Activated CD4-positive, alpha-beta T cell treated with anti-CD3 and anti-CD28 coated beads for 1 hour (primary cell): Measurements from ENCODE around the gene OR6B2.
"Not testable (repeated sequence)": the region's sequence is repeated elsewhere in the genome, so short reads cannot be mapped to it uniquely, and the experiment has no call there.

Source experiments
- DNase-seq: peaks from one replicate; pipeline ENCODE4 v3.0.0-alpha.2; 2020

The OR6B2 gene

GRCh38 chr2:240030379-240031094, at the start of gene OR6B2:
Gene OR6B2, minus strand, starts transcription at chr2:240030429. Its CDS starts 0 bp downstream, at chr2:240030429.
- DNase-seq = no peak

GRCh38 chr2:240078631-240079030, 48.4 kb upstream of the OR6B2 start:
- DNase-seq = no peak

GRCh38 chr2:240077442-240077841, 47.2 kb upstream of the OR6B2 start:
- DNase-seq = no peak

- DNase-seq = no peak
Measured at GRCh38 chr2:240074545-240074944, 44.3 kb upstream of the OR6B2 start.

- no peak for DNase-seq
Measured at GRCh38 chr2:240070907-240071306, 40.7 kb upstream of the OR6B2 start.

- DNase-seq = no peak
Measured at GRCh38 chr2:240069829-240070228, 39.6 kb upstream of the OR6B2 start.

- DNase-seq = no peak
Measured at GRCh38 chr2:240068193-240068592, 38.0 kb upstream of the OR6B2 start.

GRCh38 chr2:240066489-240066888, 36.3 kb upstream of the OR6B2 start:
- no peak for DNase-seq

- no peak for DNase-seq
Measured at GRCh38 chr2:240064898-240065297, 34.7 kb upstream of the OR6B2 start.

GRCh38 chr2:240060977-240061591, 30.9 kb upstream of the OR6B2 start:
- no peak for DNase-seq

GRCh38 chr2:240056678-240057077, 26.4 kb upstream of the OR6B2 start:
- no peak for DNase-seq

GRCh38 chr2:240055177-240055917, 25.1 kb upstream of the OR6B2 start:
- no peak for DNase-seq

- DNase-seq = no peak
Measured at GRCh38 chr2:240053173-240054155, 23.2 kb upstream of the OR6B2 start, which contains the start of gene OR6B3. Gene OR6B3, minus strand, starts transcription at chr2:240053521.

GRCh38 chr2:240052524-240052923, 22.3 kb upstream of the OR6B2 start:
- no peak for DNase-seq

GRCh38 chr2:240051697-240052096, 21.5 kb upstream of the OR6B2 start:
- DNase-seq = no peak

GRCh38 chr2:240050278-240050677, 20.0 kb upstream of the OR6B2 start:
- no peak for DNase-seq

GRCh38 chr2:240048237-240048636, 18.0 kb upstream of the OR6B2 start:
- DNase-seq = no peak

- DNase-seq = no peak
Measured at GRCh38 chr2:240045098-240045497, 14.9 kb upstream of the OR6B2 start.

GRCh38 chr2:240044096-240044495, 13.9 kb upstream of the OR6B2 start:
- not testable (repeated sequence) for DNase-seq

GRCh38 chr2:240043279-240043989, 13.2 kb upstream of the OR6B2 start:
- DNase-seq = no peak

GRCh38 chr2:240042740-240043139, 12.5 kb upstream of the OR6B2 start:
- DNase-seq = no peak

GRCh38 chr2:240041363-240041762, 11.1 kb upstream of the OR6B2 start:
- DNase-seq = no peak
